Muscle layer of colon (tissue), 2 donors: Measurements from ENCODE around the gene TMEM267.
"Not testable (repeated sequence)": the region's sequence is repeated elsewhere in the genome, so short reads cannot be mapped to it uniquely, and the experiment has no call there.

Experiments used
- H3K27ac ChIP-seq: one replicate; pipeline ENCODE4 v1.7.0; 2013; ENCODE audit warnings: low read depth, mild to moderate bottlenecking, low read length, moderate library complexity
- H3K27me3 ChIP-seq, 2 donors: one replicate each; pipeline ENCODE4 v1.7.0; 2013; ENCODE audit warnings: low read length in 2 of 2, mild to moderate bottlenecking in 2 of 2; ENCODE audit not compliant: insufficient read depth in 2 of 2, control insufficient read depth in 1 of 2
- H3K36me3 ChIP-seq: one replicate; pipeline ENCODE4 v1.7.0; 2013; ENCODE audit warnings: mild to moderate bottlenecking, low read length; ENCODE audit not compliant: insufficient read depth
- H3K4me1 ChIP-seq: one replicate; pipeline ENCODE4 v1.7.0; 2013; ENCODE audit warnings: mild to moderate bottlenecking, low read length; ENCODE audit not compliant: insufficient read depth
- H3K4me3 ChIP-seq, 2 donors: one replicate each; pipeline ENCODE4 v1.7.0; 2013; ENCODE audit warnings: low read length in 2 of 2, low read depth in 1 of 2, mild to moderate bottlenecking in 1 of 2, moderate library complexity in 1 of 2
- H3K9ac ChIP-seq: one replicate; pipeline ENCODE4 v1.7.0; 2013; ENCODE audit warnings: low read length
- H3K9me3 ChIP-seq: one replicate; pipeline ENCODE4 v1.7.0; 2013; ENCODE audit warnings: mild to moderate bottlenecking, low read length
- donor health status: abdominal sarcoma.
- donor health status: Adenocarcinoma of cecum.

Gene TMEM267

GRCh38 chr5:43437062-43437660, 46.5 kb downstream of the TMEM267 start:
- no peak overlapping the region for H3K27ac ChIP-seq
- H3K4me1 ChIP-seq = no peaks in the 10 kb centered on the region
- no peak overlapping the region for H3K4me3 ChIP-seq
- no peaks in the 10 kb centered on the region for H3K27me3 ChIP-seq
- H3K36me3 ChIP-seq = no peaks in the 10 kb centered on the region
- H3K9ac ChIP-seq = no peak overlapping the region
- no peaks in the 10 kb centered on the region for H3K9me3 ChIP-seq

- H3K27ac ChIP-seq = no peak overlapping the region
- H3K4me1 ChIP-seq = no peaks in the 10 kb centered on the region
- no peaks in the 10 kb centered on the region for H3K9me3 ChIP-seq
- no peak overlapping the region for H3K4me3 ChIP-seq
- no peak overlapping the region for H3K9ac ChIP-seq
- no peaks in the 10 kb centered on the region for H3K36me3 ChIP-seq
- no peaks in the 10 kb centered on the region for H3K27me3 ChIP-seq
Observed at GRCh38 chr5:43433382-43433781, 50.3 kb downstream of the TMEM267 start.

- Histone ChIP-seq H3K4me1 (no peaks in the 10 kb centered on the region), H3K27ac (no peak overlapping the region), H3K36me3 (no peaks in the 10 kb centered on the region), H3K27me3 (no peaks in the 10 kb centered on the region), H3K9me3 (no peaks in the 10 kb centered on the region), H3K9ac (no peak overlapping the region), H3K4me3 (no peak overlapping the region)
Observed at GRCh38 chr5:43432486-43433375, 50.9 kb downstream of the TMEM267 start.

DNA sequence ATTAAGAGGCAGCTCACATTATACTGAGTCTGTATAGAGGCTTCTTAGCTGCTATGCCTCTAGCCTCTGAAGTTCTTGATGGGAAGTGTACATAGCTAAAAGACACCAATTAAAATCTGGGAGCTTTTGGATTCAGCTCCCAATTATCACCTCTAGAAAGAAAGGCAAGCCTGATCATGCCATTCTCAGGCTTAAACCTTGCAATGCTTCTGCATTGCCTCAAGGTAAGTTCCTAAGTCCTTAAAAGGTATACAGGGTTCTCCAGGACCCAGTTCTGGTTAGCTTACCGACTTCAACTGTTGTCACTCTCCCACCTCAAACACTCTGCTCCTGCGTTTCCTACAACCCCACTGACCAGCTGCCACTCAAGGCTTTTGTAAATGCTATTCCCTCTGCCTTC, 54.0 kb downstream of the TMEM267 start:
- no peaks in the 10 kb centered on the region for H3K4me1 ChIP-seq

DNA sequence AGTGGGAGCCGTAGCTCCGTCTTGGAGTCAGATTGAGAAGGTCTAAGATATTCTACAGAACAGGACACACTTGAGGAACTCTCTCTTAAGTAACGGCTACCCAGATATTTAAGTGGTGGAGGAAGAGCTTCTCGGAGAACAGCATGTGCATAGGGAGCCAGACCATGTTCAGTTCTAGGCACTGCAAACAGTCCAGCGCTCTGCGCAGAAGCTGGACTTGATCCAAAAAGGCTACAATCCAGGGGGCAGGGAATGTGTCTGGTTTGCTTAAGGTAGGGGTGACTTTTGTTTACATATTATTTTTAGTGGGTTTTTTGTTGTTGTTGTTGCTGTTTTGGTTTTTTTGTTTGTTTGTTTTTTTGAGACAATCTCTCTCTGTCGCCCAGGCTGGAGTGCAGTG, 54.6 kb downstream of the TMEM267 start:
- no peaks in the 10 kb centered on the region for H3K4me1 ChIP-seq
- no peaks in the 10 kb centered on the region for H3K36me3 ChIP-seq
- H3K27ac ChIP-seq = no peak overlapping the region
- no peaks in the 10 kb centered on the region for H3K9me3 ChIP-seq
- no peak overlapping the region for H3K4me3 ChIP-seq
- H3K9ac ChIP-seq = no peak overlapping the region
- no peaks in the 10 kb centered on the region for H3K27me3 ChIP-seq

More for the DNA sequence above, 54.0 kb downstream of the TMEM267 start:
- no peaks in the 10 kb centered on the region for H3K27me3 ChIP-seq
- no peaks in the 10 kb centered on the region for H3K36me3 ChIP-seq
- no peak overlapping the region for H3K4me3 ChIP-seq
- no peak overlapping the region for H3K27ac ChIP-seq
- no peak overlapping the region for H3K9ac ChIP-seq
- H3K9me3 ChIP-seq = no peaks in the 10 kb centered on the region

DNA sequence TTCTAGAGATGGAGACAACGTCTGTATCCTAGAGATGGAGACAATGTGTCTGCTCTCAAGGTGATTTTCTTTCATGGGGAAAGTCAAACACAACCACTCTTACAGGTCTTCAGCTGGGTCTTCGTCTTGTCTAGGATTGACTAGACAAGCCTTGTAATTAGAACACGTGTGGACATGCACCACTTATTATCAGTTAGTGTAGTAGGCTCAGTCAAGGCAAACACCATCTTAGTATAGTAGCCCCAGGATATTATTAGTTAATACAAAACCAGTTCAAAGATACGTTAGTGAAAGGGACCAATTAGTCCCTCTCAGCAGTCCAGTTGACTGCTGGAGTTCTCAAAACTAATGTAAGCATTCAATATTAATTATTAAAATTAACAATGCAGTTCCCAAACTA, 56.4 kb downstream of the TMEM267 start:
- no peaks in the 10 kb centered on the region for H3K4me1 ChIP-seq
- no peak overlapping the region for H3K4me3 ChIP-seq
- H3K9me3 ChIP-seq = no peaks in the 10 kb centered on the region
- no peak overlapping the region for H3K9ac ChIP-seq
- no peaks in the 10 kb centered on the region for H3K27me3 ChIP-seq
- no peak overlapping the region for H3K27ac ChIP-seq
- no peaks in the 10 kb centered on the region for H3K36me3 ChIP-seq

DNA sequence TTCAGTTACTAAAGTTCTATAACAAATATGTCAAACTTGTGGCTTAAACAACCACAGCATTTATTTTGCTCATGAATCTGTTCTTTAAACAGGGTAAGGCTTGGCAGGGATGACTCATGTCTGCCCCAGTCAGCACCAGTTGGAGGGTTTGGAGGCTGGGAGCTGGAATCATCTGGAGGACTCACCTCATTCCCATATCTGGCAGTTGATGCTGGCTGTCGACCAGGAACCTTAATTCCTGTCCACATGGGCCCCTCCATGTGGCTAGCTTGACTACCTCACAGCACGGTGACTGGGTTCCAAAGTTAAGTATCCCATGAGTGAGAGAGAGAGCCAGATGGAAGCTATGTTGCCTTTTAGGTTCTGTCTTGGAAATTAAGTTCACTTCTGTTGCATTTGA, 57.7 kb downstream of the TMEM267 start:
- Histone ChIP-seq H3K4me1 (no peaks in the 10 kb centered on the region), H3K9ac (no peak overlapping the region), H3K36me3 (no peaks in the 10 kb centered on the region), H3K4me3 (no peak overlapping the region), H3K9me3 (no peaks in the 10 kb centered on the region), H3K27ac (no peak overlapping the region), H3K27me3 (no peaks in the 10 kb centered on the region)

DNA sequence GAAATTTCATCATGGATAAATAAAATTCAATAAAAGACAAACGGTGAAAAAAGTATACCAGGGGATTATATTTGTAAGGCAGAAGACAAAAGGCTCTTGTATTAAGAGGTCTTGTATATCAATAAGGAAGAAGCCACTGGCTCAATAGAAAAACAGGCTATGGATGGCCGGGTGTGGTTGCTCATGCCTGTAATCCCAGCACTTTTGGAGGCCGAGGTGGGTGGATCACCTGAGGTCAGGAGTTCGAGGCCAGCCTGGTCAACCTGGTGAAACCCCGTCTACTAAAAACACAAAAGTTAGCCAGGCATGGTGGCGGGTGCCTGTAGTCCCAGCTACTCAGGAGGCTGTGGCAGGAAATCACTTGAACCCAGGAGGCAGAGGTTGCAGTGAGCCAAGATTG, 60.6 kb downstream of the TMEM267 start:
- H3K36me3 ChIP-seq, H3K4me1 ChIP-seq, H3K9ac ChIP-seq, H3K27ac ChIP-seq, H3K4me3 ChIP-seq, H3K9me3 ChIP-seq, H3K27me3 ChIP-seq: not testable (repeated sequence)

DNA sequence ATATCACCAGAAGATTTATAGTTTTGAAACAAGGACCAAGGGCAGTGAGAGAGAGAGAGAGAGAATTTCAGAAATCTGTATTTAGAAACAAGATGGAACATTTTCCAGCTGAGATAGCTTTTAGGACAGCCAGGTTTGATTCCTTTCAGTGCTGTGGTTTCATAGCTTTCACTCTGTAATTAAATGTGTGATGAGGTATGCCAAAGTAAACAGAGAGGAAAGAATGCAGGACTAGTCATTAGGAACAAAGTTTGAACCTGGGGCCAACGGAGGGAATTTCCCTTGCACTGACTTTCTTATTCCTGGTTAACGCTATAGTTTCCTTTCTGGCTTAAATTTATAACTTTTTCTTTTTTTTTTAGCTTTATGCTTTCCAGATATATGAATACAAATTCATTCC, 61.5 kb downstream of the TMEM267 start:
- Histone ChIP-seq H3K9me3 (no peaks in the 10 kb centered on the region), H3K27me3 (no peaks in the 10 kb centered on the region), H3K27ac (no peak overlapping the region), H3K9ac (no peak overlapping the region), H3K36me3 (no peaks in the 10 kb centered on the region), H3K4me3 (no peak overlapping the region), H3K4me1 (no peaks in the 10 kb centered on the region)

- Histone ChIP-seq H3K9ac (no peak overlapping the region), H3K27me3 (no peaks in the 10 kb centered on the region), H3K4me1 (no peaks in the 10 kb centered on the region), H3K27ac (no peak overlapping the region), H3K36me3 (no peaks in the 10 kb centered on the region), H3K4me3 (no peak overlapping the region), H3K9me3 (no peaks in the 10 kb centered on the region)
Observed at GRCh38 chr5:43421450-43422133, 62.1 kb downstream of the TMEM267 start.

DNA sequence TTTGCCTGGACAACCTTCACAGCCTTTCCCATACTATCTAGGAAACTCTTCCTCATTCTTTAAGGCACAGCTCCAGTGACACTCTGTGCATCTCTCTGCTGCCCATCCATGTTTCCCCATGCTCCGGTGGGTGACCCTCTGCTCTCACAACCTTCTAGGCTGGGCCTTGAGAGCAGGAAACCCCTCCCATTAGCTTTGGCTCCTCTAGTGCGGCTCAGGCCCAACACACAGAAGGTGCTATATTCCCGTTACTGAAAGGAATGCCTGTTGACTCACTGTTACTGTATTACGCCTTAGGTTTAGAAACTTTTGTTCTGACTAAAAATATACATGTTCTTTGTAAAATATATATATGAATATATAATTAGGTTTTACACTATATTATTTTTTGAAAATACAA, 63.4 kb downstream of the TMEM267 start:
- Histone ChIP-seq H3K27me3 (no peaks in the 10 kb centered on the region), H3K36me3 (no peaks in the 10 kb centered on the region), H3K27ac (no peak overlapping the region), H3K4me3 (no peak overlapping the region), H3K9ac (no peak overlapping the region), H3K9me3 (no peaks in the 10 kb centered on the region), H3K4me1 (no peaks in the 10 kb centered on the region)
